Astrocyte (in vitro differentiated cells and primary cell): ENCODE results near the gene PRR12. TPM values are rescaled to one million over a fixed set of nuclear protein-coding genes. Genes with fewer than 3 reads are reported as not detected.

ENCODE experiments used
- DNase-seq: peaks from one replicate; pipeline ENCODE4 v3.0.0-alpha.2; 2010; ENCODE audit warnings: low read depth
- FAIRE-seq: peaks from 2 replicates; lab custom pipeline; 2011; peaks lifted over from hg19 to GRCh38; lab: Jason Lieb, UNC
- H2AFZ ChIP-seq: 2 replicates; pipeline ENCODE4 v1.6.0; 2012; ENCODE audit warnings: low read depth, low read length, inconsistent platforms
- H3K27ac ChIP-seq: 2 replicates; pipeline ENCODE4 v1.5.1; 2011; ENCODE audit warnings: low read depth, low read length, inconsistent platforms
- H3K27me3 ChIP-seq: 2 replicates; pipeline ENCODE4 v1.6.0; 2011; ENCODE audit warnings: low read length, inconsistent platforms; ENCODE audit not compliant: insufficient read depth
- H3K36me3 ChIP-seq: 2 replicates; pipeline ENCODE4 v1.5.1; 2011; ENCODE audit warnings: low read length, inconsistent platforms; ENCODE audit not compliant: insufficient read depth
- H3K4me1 ChIP-seq: 2 replicates; pipeline ENCODE4 v1.5.1; 2011; ENCODE audit warnings: low read length, inconsistent platforms; ENCODE audit not compliant: insufficient read depth
- H3K4me2 ChIP-seq: 2 replicates; pipeline ENCODE4 v1.6.0; 2012; ENCODE audit warnings: low read length, inconsistent platforms
- H3K4me3 ChIP-seq: 2 replicates; pipeline ENCODE4 v1.5.1; 2011; ENCODE audit warnings: low read depth, mild to moderate bottlenecking, low read length, inconsistent platforms; ENCODE audit not compliant: insufficient read depth
- H3K79me2 ChIP-seq: 2 replicates; pipeline ENCODE4 v1.6.0; 2012; ENCODE audit warnings: mild to moderate bottlenecking, low read length, inconsistent platforms; ENCODE audit not compliant: insufficient read depth
- H3K9ac ChIP-seq: 2 replicates; pipeline ENCODE4 v1.6.0; 2012; ENCODE audit warnings: mild to moderate bottlenecking, low read length, inconsistent platforms
- H3K9me3 ChIP-seq: 2 replicates; pipeline ENCODE4 v1.5.1; 2012; ENCODE audit warnings: low read depth, mild to moderate bottlenecking, low read length, inconsistent platforms; ENCODE audit not compliant: insufficient read depth
- H4K20me1 ChIP-seq: 2 replicates; pipeline ENCODE4 v1.6.0; 2012; ENCODE audit warnings: low read length, inconsistent platforms; ENCODE audit not compliant: insufficient read depth
- H3K27ac Mint-ChIP-seq: one replicate; pipeline ENCODE4 v1.8.0; 2021; ENCODE audit warnings: mild to moderate bottlenecking, mixed read lengths; ENCODE audit not compliant: unreplicated experiment
- H3K27me3 Mint-ChIP-seq: one replicate; pipeline ENCODE4 v1.8.0; 2021; ENCODE audit warnings: low read depth, mixed read lengths; ENCODE audit not compliant: unreplicated experiment
- H3K36me3 Mint-ChIP-seq: one replicate; pipeline ENCODE4 v1.8.0; 2021; ENCODE audit warnings: low read depth, mixed read lengths; ENCODE audit not compliant: unreplicated experiment
- H3K4me1 Mint-ChIP-seq: one replicate; pipeline ENCODE4 v1.8.0; 2021; ENCODE audit warnings: low read depth, mixed read lengths; ENCODE audit not compliant: unreplicated experiment
- H3K4me3 Mint-ChIP-seq: one replicate; pipeline ENCODE4 v1.8.0; 2021; ENCODE audit warnings: mild to moderate bottlenecking, moderate library complexity, mixed read lengths; ENCODE audit not compliant: unreplicated experiment
- H3K9me3 Mint-ChIP-seq: one replicate; pipeline ENCODE4 v1.8.0; 2021; ENCODE audit warnings: mild to moderate bottlenecking, mixed read lengths; ENCODE audit not compliant: unreplicated experiment
- EZH2 ChIP-seq: IDR thresholded peaks from 2 replicates; pipeline ENCODE4 v1.6.1; 2012; ENCODE audit warnings: mild to moderate bottlenecking, low read length, inconsistent platforms; ENCODE audit not compliant: insufficient read depth
- total RNA-seq: library from RNA; stranded (reverse); gene quantifications from 2 replicates; pipeline ENCODE4 v1.2.1, GENCODE V29; 2021
- TF ChIP-seq, protein P1 (sequence below): IDR thresholded peaks from 2 replicates; pipeline ENCODE4 v1.5.1; 2011; ENCODE audit warnings: low read depth, mild to moderate bottlenecking, inconsistent platforms, low read length, moderate library complexity; ENCODE audit not compliant: insufficient read depth

PRR12 gene
- total RNA-seq, 1 donor from 2014 or later = 29.7 TPM

DNA sequence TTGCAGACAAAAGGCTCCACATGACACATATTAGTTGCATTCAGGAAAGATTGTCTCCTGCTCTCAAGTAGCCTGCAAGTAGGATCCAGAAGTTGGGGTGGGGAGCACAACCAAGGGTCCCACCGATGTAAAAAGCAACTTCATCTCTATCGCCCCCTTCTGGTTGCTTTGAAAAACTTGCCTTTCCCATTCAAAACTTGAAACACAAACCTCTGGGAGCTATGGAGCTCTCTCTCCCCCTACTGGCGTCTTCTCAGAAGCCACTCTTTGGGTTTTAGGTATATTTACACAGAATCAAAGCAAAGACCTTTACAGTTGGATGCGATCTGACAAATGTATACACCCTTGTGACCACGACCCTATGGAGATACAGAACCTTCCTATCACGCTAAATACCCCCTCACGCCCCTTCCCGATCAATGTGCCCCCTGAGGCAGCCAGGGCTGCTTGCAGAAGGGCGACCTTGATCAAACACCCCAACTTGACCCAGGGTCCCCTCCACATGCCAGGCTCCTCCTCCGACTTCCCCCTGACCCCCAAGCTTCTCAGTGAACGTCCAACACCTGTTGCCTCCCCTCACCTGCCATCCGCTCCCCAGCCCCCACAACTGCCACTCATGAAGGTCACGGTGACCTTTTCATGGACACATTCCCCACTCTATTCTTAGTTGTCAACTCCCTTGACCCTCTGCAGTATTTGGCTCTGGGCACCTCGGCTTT, 20.7 kb upstream of the PRR12 start:
- H4K20me1 ChIP-seq = peaks cover 52% of the 10 kb centered on the region

DNA sequence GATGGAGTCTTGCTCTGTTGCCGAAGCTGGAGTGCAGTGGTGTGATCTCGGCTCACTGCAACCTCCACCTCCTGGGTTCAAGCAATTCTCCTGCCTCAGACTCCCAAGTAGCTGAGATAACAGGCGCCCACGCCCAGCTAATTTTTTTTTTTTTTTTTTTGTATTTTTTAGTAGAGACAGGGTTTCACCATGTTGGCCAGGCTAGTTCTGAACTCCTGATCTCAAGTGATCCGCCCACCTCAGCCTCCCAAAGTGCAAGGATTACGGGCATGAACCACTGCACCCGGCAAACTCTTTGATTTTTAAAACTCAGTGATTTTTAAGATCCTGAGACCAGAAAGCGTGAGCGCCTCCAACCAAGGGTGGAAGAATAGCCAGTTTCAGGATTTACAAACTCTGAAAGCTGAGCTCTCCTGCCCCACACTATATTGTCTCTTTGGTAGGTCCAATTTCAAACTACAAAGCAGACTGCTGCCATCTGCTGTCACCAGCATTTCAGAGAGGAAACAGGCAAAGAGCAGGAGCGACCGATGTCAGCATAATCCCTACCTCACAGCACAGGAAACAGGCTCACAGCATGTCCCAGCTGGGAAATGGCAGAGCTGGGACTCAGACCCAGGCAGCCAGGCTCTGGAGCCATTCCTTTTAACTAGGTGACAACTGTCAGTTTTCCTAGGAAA, 19.8 kb upstream of the PRR12 start:
- no peaks in the 10 kb centered on the region for H3K9me3 Mint-ChIP-seq
- H3K27me3 ChIP-seq = no peaks in the 10 kb centered on the region
- peaks cover 13% of the 10 kb centered on the region for H3K36me3 ChIP-seq
- no peaks in the 10 kb centered on the region for H3K4me1 ChIP-seq
- peaks cover 52% of the 10 kb centered on the region for H4K20me1 ChIP-seq
- no peak overlapping the region for H2AFZ ChIP-seq
- H3K27me3 Mint-ChIP-seq = no peaks in the 10 kb centered on the region
- H3K36me3 Mint-ChIP-seq = peaks cover 3% of the 10 kb centered on the region
- H3K79me2 ChIP-seq = peaks cover 71% of the 10 kb centered on the region
- no peak overlapping the region for H3K4me3 ChIP-seq
- H3K27ac Mint-ChIP-seq = no peak overlapping the region
- H3K4me1 Mint-ChIP-seq = peaks cover 4% of the 10 kb centered on the region
- H3K4me2 ChIP-seq = no peak overlapping the region
- no peak overlapping the region for H3K27ac ChIP-seq
- FAIRE-seq (no peak), DNase-seq (no peak)
- no peaks in the 10 kb centered on the region for H3K9me3 ChIP-seq
- TF ChIP-seq EZH2 = no peak
- TF ChIP-seq, protein P1, sequence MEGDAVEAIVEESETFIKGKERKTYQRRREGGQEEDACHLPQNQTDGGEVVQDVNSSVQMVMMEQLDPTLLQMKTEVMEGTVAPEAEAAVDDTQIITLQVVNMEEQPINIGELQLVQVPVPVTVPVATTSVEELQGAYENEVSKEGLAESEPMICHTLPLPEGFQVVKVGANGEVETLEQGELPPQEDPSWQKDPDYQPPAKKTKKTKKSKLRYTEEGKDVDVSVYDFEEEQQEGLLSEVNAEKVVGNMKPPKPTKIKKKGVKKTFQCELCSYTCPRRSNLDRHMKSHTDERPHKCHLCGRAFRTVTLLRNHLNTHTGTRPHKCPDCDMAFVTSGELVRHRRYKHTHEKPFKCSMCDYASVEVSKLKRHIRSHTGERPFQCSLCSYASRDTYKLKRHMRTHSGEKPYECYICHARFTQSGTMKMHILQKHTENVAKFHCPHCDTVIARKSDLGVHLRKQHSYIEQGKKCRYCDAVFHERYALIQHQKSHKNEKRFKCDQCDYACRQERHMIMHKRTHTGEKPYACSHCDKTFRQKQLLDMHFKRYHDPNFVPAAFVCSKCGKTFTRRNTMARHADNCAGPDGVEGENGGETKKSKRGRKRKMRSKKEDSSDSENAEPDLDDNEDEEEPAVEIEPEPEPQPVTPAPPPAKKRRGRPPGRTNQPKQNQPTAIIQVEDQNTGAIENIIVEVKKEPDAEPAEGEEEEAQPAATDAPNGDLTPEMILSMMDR = no peak
- H3K9ac ChIP-seq = peak overlapping the region; percentile 31
- no peak overlapping the region for H3K4me3 Mint-ChIP-seq

More for the DNA sequence above, 20.7 kb upstream of the PRR12 start:
- Mint-ChIP-seq H3K4me3 (no peak overlapping the region), H3K27ac (no peak overlapping the region), H3K36me3 (peaks cover 3% of the 10 kb centered on the region), H3K4me1 (peaks cover 4% of the 10 kb centered on the region), H3K9me3 (no peaks in the 10 kb centered on the region), H3K27me3 (no peaks in the 10 kb centered on the region)
- TF ChIP-seq, protein P1 = peak; percentile 100
- no peak for TF ChIP-seq EZH2
- FAIRE-seq = peak; percentile 50
- H3K4me3 ChIP-seq = no peak overlapping the region
- no peaks in the 10 kb centered on the region for H3K4me1 ChIP-seq
- H3K9me3 ChIP-seq = no peaks in the 10 kb centered on the region
- peak overlapping the region; percentile 32 for H3K9ac ChIP-seq
- DNase-seq = peak; percentile 61
- H3K79me2 ChIP-seq = peaks cover 71% of the 10 kb centered on the region
- H3K27me3 ChIP-seq = no peaks in the 10 kb centered on the region
- H3K27ac ChIP-seq = no peak overlapping the region
- H3K36me3 ChIP-seq = peaks cover 11% of the 10 kb centered on the region
- no peak overlapping the region for H2AFZ ChIP-seq
- no peak overlapping the region for H3K4me2 ChIP-seq
